HuH-7.5 (cell line): ENCODE measurements around the gene ADSL.

Experiments
- DNase-seq: peaks from one replicate; pipeline ENCODE4 v3.0.0; 2011; ENCODE audit warnings: low spot score

The ADSL gene

GRCh38 chr22:40328546-40329456, 17.5 kb upstream of the ADSL start:
- DNase-seq = no peak

GRCh38 chr22:40329466-40329865, 16.8 kb upstream of the ADSL start:
- no peak for DNase-seq

- DNase-seq = no peak
Measured at GRCh38 chr22:40330086-40330485, 16.2 kb upstream of the ADSL start.

GRCh38 chr22:40330615-40331014, 15.7 kb upstream of the ADSL start:
- no peak for DNase-seq

- no peak for DNase-seq
Measured at GRCh38 chr22:40331706-40332105, 14.6 kb upstream of the ADSL start.

GRCh38 chr22:40332319-40332781, 13.9 kb upstream of the ADSL start:
- DNase-seq = no peak

- no peak for DNase-seq
Measured at GRCh38 chr22:40334060-40334459, 12.2 kb upstream of the ADSL start.

GRCh38 chr22:40334899-40335298, 11.4 kb upstream of the ADSL start:
- DNase-seq = no peak

- no peak for DNase-seq
Measured at GRCh38 chr22:40335358-40335757, 10.9 kb upstream of the ADSL start.

GRCh38 chr22:40340044-40340443, 6.3 kb upstream of the ADSL start:
- DNase-seq = no peak

GRCh38 chr22:40341604-40342003, 4.7 kb upstream of the ADSL start:
- DNase-seq = no peak

GRCh38 chr22:40342521-40342920, 3.8 kb upstream of the ADSL start:
- DNase-seq = no peak

- DNase-seq = no peak
Measured at GRCh38 chr22:40345271-40345670, 1.0 kb upstream of the ADSL start.

GRCh38 chr22:40345815-40346184, 500 bp upstream of the ADSL start:
- no peak for DNase-seq

- no peak for DNase-seq
Measured at GRCh38 chr22:40347300-40347699, 1.0 kb downstream of the ADSL start.

GRCh38 chr22:40348025-40348658, 1.8 kb downstream of the ADSL start:
- DNase-seq = peak; percentile 38

- no peak for DNase-seq
Measured at GRCh38 chr22:40352763-40353162, 6.5 kb downstream of the ADSL start.

- no peak for DNase-seq
Measured at GRCh38 chr22:40361100-40361499, 14.8 kb downstream of the ADSL start.

- no peak for DNase-seq
Measured at GRCh38 chr22:40363059-40363458, 16.8 kb downstream of the ADSL start.

GRCh38 chr22:40364431-40364830, 18.1 kb downstream of the ADSL start:
- DNase-seq = no peak

GRCh38 chr22:40366068-40366467, 19.8 kb downstream of the ADSL start:
- no peak for DNase-seq

GRCh38 chr22:40367342-40367741, 21.0 kb downstream of the ADSL start:
- no peak for DNase-seq

- DNase-seq = no peak
Measured at GRCh38 chr22:40368016-40368415, 21.7 kb downstream of the ADSL start.

GRCh38 chr22:40368836-40369235, 22.5 kb downstream of the ADSL start:
- DNase-seq = no peak
